ENCODE data around the gene HEATR5B.

GRCh38 chr2:36971990-36972389 is 112.2 kb downstream of the HEATR5B start:
- no peak for TF ChIP-seq POLR2A (IDR thresholded peaks at IDR 0.05; ENCODE audit: low read depth, low read length)
- no peak for TF ChIP-seq TAF1 (IDR thresholded peaks at IDR 0.05; ENCODE audit: low read depth, low read length)
- no peak for TF ChIP-seq POLR2AphosphoS5 (IDR thresholded peaks at IDR 0.05; ENCODE audit: low read depth, low read length)
- TF ChIP-seq SPI1 (IDR thresholded peaks at IDR 0.05; ENCODE audit: low read depth, low read length), result no peak
- no peak for TF ChIP-seq PAX5 (IDR thresholded peaks at IDR 0.05; ENCODE audit: insufficient read depth, low read length, severe bottlenecking)
- TF ChIP-seq POU2F2 (IDR thresholded peaks at IDR 0.05; ENCODE audit: low read depth, low read length), result no peak

Data from GM12891 (cell line).